GM18508 (cell line): ENCODE measurements around the gene CFAP70.
"Not testable (repeated sequence)": the region's sequence is repeated elsewhere in the genome, so short reads cannot be mapped to it uniquely, and the experiment has no call there.

ENCODE experiments used
- ATAC-seq: cut with Tn5 transposase; IDR thresholded peaks from one replicate; pipeline ENCODE4 v1.9.1; 2021; ENCODE audit warnings: moderate number of reproducible peaks; ENCODE audit not compliant: insufficient read depth, unreplicated experiment

Gene CFAP70

GRCh38 chr10:73261362-73261995, 97.2 kb downstream of the CFAP70 start:
- no peak for ATAC-seq

- not testable (repeated sequence) for ATAC-seq
Measured at GRCh38 chr10:73258612-73259011, 100.1 kb downstream of the CFAP70 start.

GRCh38 chr10:73253225-73253555, 105.5 kb downstream of the CFAP70 start:
- no peak for ATAC-seq

GRCh38 chr10:73252445-73253224, 106.0 kb downstream of the CFAP70 start, which contains the start of gene MRPS16:
Gene MRPS16, minus strand, starts transcription at chr10:73252644. Its CDS starts 162 bp downstream, at chr10:73252482.
- ATAC-seq, result peak; percentile 39

- ATAC-seq, result no peak
Measured at GRCh38 chr10:73251683-73252444, 106.8 kb downstream of the CFAP70 start.

DNA sequence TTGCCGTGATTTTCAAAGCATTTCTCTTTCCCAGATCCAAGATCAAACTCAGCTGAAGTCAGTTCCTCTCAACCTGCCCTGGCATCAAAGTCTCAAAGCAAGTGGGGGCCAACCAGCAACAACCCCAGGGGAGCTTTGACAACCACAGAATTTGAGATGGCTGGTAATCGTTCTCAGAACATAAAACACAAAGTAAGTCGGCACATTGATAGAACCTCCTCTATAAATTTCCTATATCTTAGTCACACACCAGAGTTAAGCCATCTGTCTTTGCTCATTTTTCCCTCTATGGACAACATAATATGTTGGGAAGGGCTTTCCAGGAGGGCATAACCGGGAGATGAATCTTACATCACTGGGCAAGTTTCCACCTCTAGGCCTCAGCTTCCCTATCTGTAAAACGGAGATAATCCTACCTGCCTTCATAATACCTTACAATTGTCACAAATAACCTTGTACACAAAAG, 110.4 kb downstream of the CFAP70 start:
- ATAC-seq, result no peak

DNA sequence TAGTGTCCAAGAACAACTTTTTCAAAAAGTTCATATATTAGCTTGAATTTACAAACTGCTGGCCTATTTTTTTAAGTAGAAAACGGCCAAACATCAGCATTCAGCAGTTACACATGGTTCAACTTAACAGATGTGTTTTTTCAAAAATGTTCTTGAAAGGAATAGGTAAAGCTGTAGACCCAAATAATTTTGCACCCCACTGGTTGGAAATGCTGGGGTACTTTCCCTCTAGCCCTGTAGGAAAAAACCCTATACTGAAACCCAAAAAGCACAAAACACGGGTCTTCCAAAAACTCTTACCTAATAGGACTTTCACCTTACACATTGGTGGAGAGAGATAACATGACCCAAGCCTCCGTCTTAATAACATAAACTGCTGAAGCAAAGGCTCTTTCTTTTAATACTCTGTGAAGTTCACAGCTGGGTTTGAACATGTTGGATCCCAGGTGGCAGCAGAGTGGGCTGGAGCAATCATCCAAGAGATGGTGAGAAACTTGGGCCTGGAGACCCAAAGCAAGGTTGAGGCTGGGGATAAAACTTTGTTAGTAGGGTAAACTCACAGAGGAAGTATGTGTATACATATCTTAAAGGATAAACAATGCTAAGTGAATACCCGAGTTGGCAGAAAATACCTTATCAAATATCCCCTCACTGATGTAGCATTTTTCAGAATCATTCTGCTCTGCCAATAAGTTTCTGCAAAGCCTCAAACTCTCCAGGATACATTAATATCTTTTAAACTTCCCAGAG, 111.0 kb downstream of the CFAP70 start:
- no peak for ATAC-seq

- peak; percentile 56 for ATAC-seq
Measured at GRCh38 chr10:73246646-73247508, 111.8 kb downstream of the CFAP70 start, which contains the start of gene DNAJC9. Gene DNAJC9, minus strand, starts transcription at chr10:73247255. Its CDS starts 66 bp downstream, at chr10:73247189.

DNA sequence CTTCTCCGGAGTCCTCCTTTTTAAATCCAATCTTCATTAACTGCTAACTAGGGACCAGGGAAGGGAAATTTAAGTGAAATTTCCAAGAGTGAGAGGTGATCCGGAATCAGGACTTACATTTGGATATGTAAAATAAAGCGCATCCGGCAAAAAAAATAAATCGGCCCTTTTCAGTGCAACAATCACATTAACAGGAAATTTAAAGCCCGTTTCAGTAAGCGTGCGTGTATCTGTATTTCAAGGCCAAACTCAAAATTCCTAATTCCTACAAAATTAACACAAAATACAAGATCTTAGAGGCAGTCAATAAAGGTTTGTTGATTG, 112.4 kb downstream of the CFAP70 start:
- no peak for ATAC-seq

DNA sequence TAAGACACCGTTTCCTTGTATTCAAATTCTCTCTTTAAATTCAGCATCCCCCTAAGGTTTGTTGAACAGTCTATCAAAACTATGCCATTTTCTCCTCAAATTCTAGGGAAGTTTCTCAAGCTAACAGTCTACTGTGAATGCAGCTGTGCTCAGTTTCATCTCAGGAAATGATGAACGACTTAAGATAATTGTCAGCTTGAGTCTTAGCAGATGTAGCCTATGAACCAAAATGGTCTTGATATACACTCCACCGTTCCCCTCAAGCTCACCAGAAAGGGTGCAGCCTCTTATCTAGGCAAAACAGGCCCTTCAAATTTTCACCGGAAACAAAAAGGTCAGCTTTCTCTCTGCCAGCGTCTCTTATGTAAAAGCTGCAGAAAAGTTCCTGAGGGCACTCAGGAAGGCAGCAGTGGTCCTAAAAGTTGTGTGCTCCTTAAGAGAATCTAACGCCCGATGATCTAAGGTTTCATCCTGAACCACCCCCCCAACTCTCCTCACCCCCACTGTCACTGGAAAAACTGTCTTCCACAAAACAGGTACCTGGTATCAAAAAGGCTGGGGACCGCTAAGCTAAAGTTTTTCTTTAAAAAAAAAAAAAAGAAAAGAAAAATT, 113.7 kb downstream of the CFAP70 start:
- no peak for ATAC-seq

DNA sequence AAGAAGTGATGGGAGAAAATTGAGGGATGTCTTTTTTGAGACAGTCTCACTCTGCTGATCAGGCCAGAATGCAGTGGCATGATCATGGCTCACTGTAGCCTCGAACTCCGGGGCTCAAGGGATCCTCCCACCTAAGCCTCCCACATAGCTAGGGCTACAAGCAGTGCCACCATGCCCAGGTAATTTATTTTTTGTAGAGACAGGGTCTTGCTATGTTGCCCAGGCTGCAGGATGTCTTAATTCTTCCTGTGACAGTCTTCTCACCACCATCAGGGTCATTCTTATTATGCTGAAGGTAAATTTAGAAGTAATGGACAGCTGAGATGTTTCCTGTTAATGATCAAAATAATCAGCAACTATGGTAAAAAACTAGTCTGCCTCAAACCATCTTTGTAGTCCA, 118.8 kb downstream of the CFAP70 start:
- no peak for ATAC-seq

- no peak for ATAC-seq
Measured at GRCh38 chr10:73238990-73239566, 119.6 kb downstream of the CFAP70 start.

GRCh38 chr10:73234695-73235094, 124.0 kb downstream of the CFAP70 start:
- no peak for ATAC-seq

GRCh38 chr10:73233883-73234282, 124.8 kb downstream of the CFAP70 start:
- no peak for ATAC-seq

- no peak for ATAC-seq
Measured at GRCh38 chr10:73232887-73233286, 125.8 kb downstream of the CFAP70 start.

GRCh38 chr10:73229567-73229966, 129.1 kb downstream of the CFAP70 start:
- no peak for ATAC-seq

DNA sequence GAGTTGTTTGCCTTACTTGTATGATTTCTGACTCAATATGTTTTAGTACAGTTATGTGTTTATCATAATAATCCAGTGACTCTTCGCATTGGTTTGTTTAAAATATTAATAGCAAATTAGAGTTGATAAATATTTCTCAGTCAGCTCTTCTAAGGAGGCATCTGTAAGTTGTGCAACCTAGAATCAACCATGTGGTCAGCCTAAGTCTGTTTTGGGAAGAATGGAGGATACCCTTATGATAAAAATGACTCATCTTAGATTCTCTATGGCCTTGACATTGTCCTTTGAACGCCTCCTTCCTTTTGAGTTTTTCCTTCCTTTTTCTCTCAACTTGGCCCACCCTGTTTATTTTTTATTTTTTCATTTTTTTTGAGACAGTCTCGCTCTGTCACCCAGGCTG, 130.4 kb downstream of the CFAP70 start:
- ATAC-seq, result no peak

GRCh38 chr10:73226663-73227062, 132.0 kb downstream of the CFAP70 start:
- no peak for ATAC-seq

DNA sequence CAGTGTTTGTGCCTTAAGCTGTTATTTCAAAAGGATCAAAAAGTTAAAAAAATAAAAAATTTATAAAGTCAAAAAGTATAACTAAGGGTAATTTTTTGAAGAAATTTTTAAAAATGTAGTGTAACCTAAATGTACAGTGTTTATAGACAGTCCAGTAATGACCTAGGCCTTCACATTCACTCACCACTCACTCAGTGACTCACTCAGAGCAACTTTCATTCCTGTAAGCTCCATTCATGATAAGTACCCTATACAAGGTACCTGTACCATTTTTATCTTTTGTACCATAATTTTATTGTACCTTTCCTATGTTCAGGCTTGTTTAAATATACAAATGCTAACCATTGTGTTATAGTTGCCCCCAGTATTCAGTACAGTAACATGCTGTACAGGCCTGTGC, 133.1 kb downstream of the CFAP70 start:
- no peak for ATAC-seq
